Measurements from ENCODE around the gene RIMBP2.

The RIMBP2 gene

DNA sequence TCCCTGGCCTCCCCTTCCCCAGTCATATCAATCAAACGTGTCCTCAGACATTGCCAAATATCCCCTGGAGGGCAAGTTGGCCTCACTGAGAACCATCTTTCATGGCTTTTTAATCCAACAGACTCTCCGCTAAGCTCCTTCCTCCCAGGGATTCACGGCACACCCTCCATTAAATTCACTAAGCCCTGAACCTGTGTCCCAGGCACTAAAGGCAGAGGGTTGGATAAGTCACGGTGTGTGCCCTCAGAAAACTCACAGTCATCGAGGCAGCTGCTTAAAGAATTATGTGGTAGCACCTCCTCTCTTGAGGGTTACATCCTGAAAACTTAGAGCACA lies 211.3 kb downstream of the RIMBP2 start:
- in situ Hi-C loops (cut with HindIII; ENCODE audit: low sequenced_read_pairs): no loop called here
- DNase-seq (ENCODE audit: low read depth): no peak
- H3K4me3 ChIP-seq (ENCODE audit: low read depth, low read length): no peak overlapping the region
- TF ChIP-seq, protein P1, sequence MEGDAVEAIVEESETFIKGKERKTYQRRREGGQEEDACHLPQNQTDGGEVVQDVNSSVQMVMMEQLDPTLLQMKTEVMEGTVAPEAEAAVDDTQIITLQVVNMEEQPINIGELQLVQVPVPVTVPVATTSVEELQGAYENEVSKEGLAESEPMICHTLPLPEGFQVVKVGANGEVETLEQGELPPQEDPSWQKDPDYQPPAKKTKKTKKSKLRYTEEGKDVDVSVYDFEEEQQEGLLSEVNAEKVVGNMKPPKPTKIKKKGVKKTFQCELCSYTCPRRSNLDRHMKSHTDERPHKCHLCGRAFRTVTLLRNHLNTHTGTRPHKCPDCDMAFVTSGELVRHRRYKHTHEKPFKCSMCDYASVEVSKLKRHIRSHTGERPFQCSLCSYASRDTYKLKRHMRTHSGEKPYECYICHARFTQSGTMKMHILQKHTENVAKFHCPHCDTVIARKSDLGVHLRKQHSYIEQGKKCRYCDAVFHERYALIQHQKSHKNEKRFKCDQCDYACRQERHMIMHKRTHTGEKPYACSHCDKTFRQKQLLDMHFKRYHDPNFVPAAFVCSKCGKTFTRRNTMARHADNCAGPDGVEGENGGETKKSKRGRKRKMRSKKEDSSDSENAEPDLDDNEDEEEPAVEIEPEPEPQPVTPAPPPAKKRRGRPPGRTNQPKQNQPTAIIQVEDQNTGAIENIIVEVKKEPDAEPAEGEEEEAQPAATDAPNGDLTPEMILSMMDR (IDR thresholded peaks at IDR 0.05; ENCODE audit: low read depth, low read length, missing control alignments): no peak

DNA sequence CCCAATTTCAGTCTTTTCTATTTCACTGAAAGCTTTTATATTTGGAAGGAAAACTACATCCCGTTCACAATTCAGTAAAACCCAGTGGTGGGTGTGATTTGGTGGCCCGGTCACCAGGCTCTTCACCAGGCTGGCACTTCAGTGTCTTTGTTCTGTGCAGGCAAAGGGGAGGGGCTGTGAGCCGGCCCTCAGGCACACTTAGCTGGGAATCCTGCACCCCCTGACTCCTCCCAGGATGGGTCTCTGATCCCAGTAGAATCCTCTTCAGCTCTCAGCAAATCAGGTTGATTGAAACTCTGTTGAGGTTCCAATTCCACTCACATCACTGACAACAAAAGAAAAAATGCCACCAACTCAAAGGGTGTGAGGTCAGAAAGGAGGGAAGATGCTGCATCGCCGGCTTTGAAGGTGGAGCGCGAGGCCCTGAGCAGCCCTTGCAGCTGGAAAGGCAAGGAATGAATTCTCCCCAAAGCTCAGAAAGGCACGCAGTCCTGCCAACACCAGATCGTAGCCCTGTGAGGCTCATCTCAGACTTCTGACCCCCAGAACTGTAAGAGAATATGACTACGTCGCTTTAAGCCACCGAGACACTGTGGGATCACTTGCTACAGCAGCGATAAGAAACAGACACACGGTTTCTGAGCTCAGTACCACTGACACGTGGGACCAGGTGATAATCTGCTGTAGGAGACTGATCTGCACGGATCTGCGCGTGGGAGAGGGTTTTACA lies 211.8 kb downstream of the RIMBP2 start:
- H3K4me3 ChIP-seq (ENCODE audit: low read depth, low read length): no peak overlapping the region
- DNase-seq (ENCODE audit: low read depth): no peak
- TF ChIP-seq, protein P1 (IDR thresholded peaks at IDR 0.05; ENCODE audit: low read depth, low read length, missing control alignments): no peak
- in situ Hi-C loops (cut with HindIII; ENCODE audit: low sequenced_read_pairs): no loop called here

DNA sequence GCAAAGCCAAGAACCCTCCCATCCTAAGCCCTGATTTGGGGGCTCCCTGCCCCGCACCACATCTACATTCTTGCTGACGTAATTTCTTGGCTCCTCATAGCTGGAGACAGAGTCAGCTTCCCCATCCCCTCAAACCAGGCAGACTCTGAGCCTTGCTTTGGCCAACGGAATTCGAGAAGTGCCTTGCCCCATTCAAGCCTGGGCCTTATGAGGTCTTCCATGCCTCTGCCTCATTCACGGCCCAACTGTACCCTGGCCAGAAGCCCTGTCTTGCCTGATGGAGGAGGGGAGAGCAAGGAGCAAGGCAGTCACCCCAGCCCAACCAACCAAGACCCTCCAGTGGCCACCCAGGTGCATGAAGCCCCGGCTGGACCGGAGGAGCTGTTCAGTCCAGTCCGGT lies 214.3 kb downstream of the RIMBP2 start:
- H3K4me3 ChIP-seq (ENCODE audit: low read depth, low read length): no peak overlapping the region
- TF ChIP-seq, protein P1 (IDR thresholded peaks at IDR 0.05; ENCODE audit: low read depth, low read length, missing control alignments): no peak
- DNase-seq (ENCODE audit: low read depth): no peak
- in situ Hi-C loops (cut with HindIII; ENCODE audit: low sequenced_read_pairs): no loop called here

DNA sequence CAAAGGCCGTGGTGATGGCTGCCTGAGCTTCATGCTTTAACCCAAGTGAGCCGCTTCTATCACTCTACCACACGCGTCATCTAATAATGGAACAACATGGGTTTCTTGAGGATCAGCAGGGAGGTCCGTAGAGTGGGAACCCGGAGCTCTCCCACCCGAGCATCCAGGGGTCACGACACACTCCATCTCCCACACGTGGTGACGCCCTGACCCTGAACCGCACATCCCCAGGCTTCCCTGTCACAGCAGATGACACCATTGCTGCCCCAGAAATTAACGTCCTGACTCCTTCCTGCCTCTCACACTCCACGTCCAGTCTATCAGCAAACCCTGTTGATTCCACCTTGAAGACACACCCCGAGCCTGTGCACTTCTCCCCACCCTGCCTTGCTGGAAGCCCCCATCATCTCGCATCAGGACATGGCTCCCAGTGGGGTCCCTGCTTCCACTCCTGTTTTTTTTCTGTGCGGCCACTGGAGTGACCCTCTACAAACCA lies 215.2 kb downstream of the RIMBP2 start:
- in situ Hi-C loops (cut with HindIII; ENCODE audit: low sequenced_read_pairs): no loop called here
- TF ChIP-seq, protein P1 (IDR thresholded peaks at IDR 0.05; ENCODE audit: low read depth, low read length, missing control alignments): no peak
- H3K4me3 ChIP-seq (ENCODE audit: low read depth, low read length): no peak overlapping the region
- no peak for DNase-seq (ENCODE audit: low read depth)

DNA sequence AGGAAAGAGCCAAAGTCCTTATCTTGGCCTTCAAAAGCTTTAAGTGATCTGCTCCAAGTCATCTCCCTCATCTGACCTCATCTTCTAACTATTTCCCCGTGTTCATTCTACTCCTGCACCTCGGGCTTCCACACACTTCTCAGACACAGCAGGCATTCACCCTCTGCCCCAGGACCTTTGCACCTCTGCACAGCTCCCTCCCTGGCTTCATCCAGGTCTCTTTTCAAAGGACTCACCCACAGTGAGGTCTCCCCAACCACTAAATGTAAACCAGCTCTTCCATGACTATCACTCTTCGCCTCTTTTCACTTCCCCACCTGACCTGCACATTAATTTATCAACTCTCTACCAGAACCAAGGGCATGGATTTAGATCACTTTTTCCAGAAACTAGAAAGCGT lies 216.6 kb downstream of the RIMBP2 start:
- DNase-seq (ENCODE audit: low read depth): no peak
- in situ Hi-C loops (cut with HindIII; ENCODE audit: low sequenced_read_pairs): no loop called here
- TF ChIP-seq, protein P1 (IDR thresholded peaks at IDR 0.05; ENCODE audit: low read depth, low read length, missing control alignments): no peak

DNA sequence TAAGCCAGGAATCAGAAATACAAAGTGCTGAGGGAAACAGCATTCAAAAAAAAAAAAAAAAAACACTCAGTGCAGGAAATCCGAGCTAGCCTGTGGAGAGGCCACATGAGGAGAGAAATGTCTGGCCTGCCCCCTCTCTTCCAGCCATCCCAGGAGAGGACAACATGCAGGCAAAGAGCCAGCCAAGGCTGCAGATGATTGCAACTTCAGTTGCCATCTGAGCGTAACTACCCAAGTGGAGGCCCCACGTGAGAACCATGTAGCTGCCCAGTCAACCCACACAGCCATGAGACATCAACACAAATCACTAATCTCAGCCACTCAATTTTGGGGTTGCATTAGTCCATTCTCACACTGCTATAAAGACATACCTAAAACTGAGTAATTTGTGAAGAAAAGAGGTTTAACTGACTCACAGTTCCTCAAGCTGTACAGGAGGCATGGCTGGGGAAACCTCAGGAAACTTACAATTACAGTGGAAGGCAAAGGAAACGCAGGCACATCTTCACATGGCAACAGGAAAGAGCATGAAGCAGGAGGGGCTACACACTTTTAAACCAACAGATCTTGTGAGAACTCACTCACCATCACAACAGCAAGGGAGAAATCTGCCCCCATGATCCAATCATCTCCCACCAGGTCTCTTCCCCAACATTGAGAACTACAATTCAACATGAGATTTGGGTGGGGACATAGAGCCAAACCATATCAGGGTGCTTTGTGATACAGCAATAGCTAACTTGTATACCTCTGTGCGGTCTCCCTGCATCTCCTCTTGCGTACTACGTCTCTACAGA lies 217.3 kb downstream of the RIMBP2 start:
- H3K4me3 ChIP-seq (ENCODE audit: low read depth, low read length): no peak overlapping the region
- TF ChIP-seq, protein P1 (IDR thresholded peaks at IDR 0.05; ENCODE audit: low read depth, low read length, missing control alignments): no peak
- in situ Hi-C loops (cut with HindIII; ENCODE audit: low sequenced_read_pairs): no loop called here
- DNase-seq (ENCODE audit: low read depth): no peak

More for the DNA sequence above, 216.6 kb downstream of the RIMBP2 start:
- no peak overlapping the region for H3K4me3 ChIP-seq (ENCODE audit: low read depth, low read length)
